SU-DHL-6 (cell line): ENCODE measurements around the gene ZDHHC11B.
"Not testable (repeated sequence)": the region's sequence is repeated elsewhere in the genome, so short reads cannot be mapped to it uniquely, and the experiment has no call there.

Experiments used
- H2AFZ ChIP-seq: fragments of 200-600 bp; sonication (generic); 2 replicates; pipeline ENCODE4 v1.6.1; 2014; ENCODE audit warnings: low read depth, mild to moderate bottlenecking, moderate library complexity, mixed read lengths, antibody characterized with exemption, low read length; ENCODE audit not compliant: severe bottlenecking
- H3F3A ChIP-seq: fragments of 200-600 bp; shearing (Covaris generic); 2 replicates; pipeline ENCODE4 v1.6.0; 2016; ENCODE audit warnings: antibody characterized with exemption, mild to moderate bottlenecking; ENCODE audit not compliant: insufficient read depth
- H3K27ac ChIP-seq: fragments of 200-600 bp; sonication (generic); 2 replicates; pipeline ENCODE4 v1.5.1; 2016; ENCODE audit warnings: low read depth, mild to moderate bottlenecking, low read length, moderate library complexity, mixed read lengths
- H3K27me3 ChIP-seq: fragments of 200-600 bp; sonication (generic), shearing (Covaris generic); 2 replicates; pipeline ENCODE4 v1.6.0; 2014; ENCODE audit warnings: mild to moderate bottlenecking, low read length
- H3K36me3 ChIP-seq: fragments of 200-600 bp; sonication (generic); 2 replicates; pipeline ENCODE4 v1.6.1; 2014; ENCODE audit warnings: mild to moderate bottlenecking, low read length, mixed read lengths
- H3K4me2 ChIP-seq: fragments of 300-600, 200-600 bp; shearing (Covaris generic), sonication (generic); 2 replicates; pipeline ENCODE4 v1.6.0; 2014; ENCODE audit warnings: low read length, low read depth, mild to moderate bottlenecking; ENCODE audit not compliant: poor library complexity, severe bottlenecking
- H3K4me3 ChIP-seq: fragments of 200-600 bp; sonication (generic); 2 replicates; pipeline ENCODE4 v1.5.1; 2014; ENCODE audit warnings: antibody characterized with exemption, low read length, mild to moderate bottlenecking, mixed read lengths; ENCODE audit not compliant: insufficient read depth, poor library complexity, severe bottlenecking
- H3K79me2 ChIP-seq: fragments of 200-600 bp; sonication (generic); 2 replicates; pipeline ENCODE4 v1.6.1; 2014; ENCODE audit warnings: mild to moderate bottlenecking, low read length, moderate library complexity; ENCODE audit not compliant: insufficient read depth
- H3K9ac ChIP-seq: fragments of 200-600 bp; sonication (generic); 2 replicates; pipeline ENCODE4 v1.7.0; 2014; ENCODE audit warnings: mild to moderate bottlenecking, low read length
- H3K9me2 ChIP-seq: fragments of 200-600 bp; sonication (generic); replicated peaks from 2 replicates; pipeline ENCODE4 v1.6.1; 2014; ENCODE audit warnings: low read length; ENCODE audit not compliant: insufficient read depth
- H3K9me3 ChIP-seq: fragments of 200-600 bp; sonication (generic); 2 replicates; pipeline ENCODE4 v1.6.1; 2014; ENCODE audit warnings: low read length, mixed read lengths; ENCODE audit not compliant: insufficient read depth
- H4K20me1 ChIP-seq: fragments of 200-600 bp; sonication (generic); 2 replicates; pipeline ENCODE4 v1.6.1; 2014; ENCODE audit warnings: low read depth, mild to moderate bottlenecking, antibody characterized with exemption, low read length, moderate library complexity, mixed read lengths
- CTCF ChIP-seq: fragments of 200-600 bp; sonication (generic); IDR thresholded peaks from one replicate; pipeline ENCODE4 v1.5.1; 2017; ENCODE audit warnings: antibody characterized with exemption, mild to moderate bottlenecking, low read length, moderate library complexity; ENCODE audit not compliant: insufficient read depth, poor library complexity, severe bottlenecking
- EZH2phosphoT487 ChIP-seq: fragments of 200-600 bp; sonication (generic), shearing (Covaris generic); conservative IDR thresholded peaks from 2 replicates; pipeline ENCODE4 v1.6.1; 2018; ENCODE audit warnings: mild to moderate bottlenecking, antibody characterized with exemption, low read length, moderate library complexity, mixed read lengths

Gene ZDHHC11B

GRCh38 chr5:757346-757930 lies 27.1 kb downstream of the ZDHHC11B start:
- H4K20me1 ChIP-seq: no peaks in the 10 kb centered on the region
- H3K36me3 ChIP-seq: no peaks in the 10 kb centered on the region
- no peaks in the 10 kb centered on the region for H3K79me2 ChIP-seq
- H3K4me3 ChIP-seq: no peak overlapping the region
- no peak overlapping the region for H3K27ac ChIP-seq
- TF ChIP-seq CTCF (no peak), EZH2phosphoT487 (no peak)
- no peaks in the 10 kb centered on the region for H3K27me3 ChIP-seq
- H3K9me2 ChIP-seq: no peaks in the 10 kb centered on the region
- no peak overlapping the region for H2AFZ ChIP-seq
- no peaks in the 10 kb centered on the region for H3K9me3 ChIP-seq
- H3K4me2 ChIP-seq: no peak overlapping the region
- no peaks in the 10 kb centered on the region for H3F3A ChIP-seq
- H3K9ac ChIP-seq: no peak overlapping the region

- Histone ChIP-seq H3K4me2 (no peak overlapping the region), H3K27me3 (no peaks in the 10 kb centered on the region), H3K79me2 (no peaks in the 10 kb centered on the region), H4K20me1 (no peaks in the 10 kb centered on the region), H3K9me2 (no peaks in the 10 kb centered on the region), H3K9me3 (no peaks in the 10 kb centered on the region), H3K36me3 (no peaks in the 10 kb centered on the region), H3K4me3 (no peak overlapping the region), H3K9ac (no peak overlapping the region), H3K27ac (no peak overlapping the region), H3F3A (no peaks in the 10 kb centered on the region), H2AFZ (no peak overlapping the region)
- TF ChIP-seq CTCF: no peak
- no peak for TF ChIP-seq EZH2phosphoT487
These were observed 27.6 kb downstream of the ZDHHC11B start for GRCh38 chr5:756865-757345.

DNA sequence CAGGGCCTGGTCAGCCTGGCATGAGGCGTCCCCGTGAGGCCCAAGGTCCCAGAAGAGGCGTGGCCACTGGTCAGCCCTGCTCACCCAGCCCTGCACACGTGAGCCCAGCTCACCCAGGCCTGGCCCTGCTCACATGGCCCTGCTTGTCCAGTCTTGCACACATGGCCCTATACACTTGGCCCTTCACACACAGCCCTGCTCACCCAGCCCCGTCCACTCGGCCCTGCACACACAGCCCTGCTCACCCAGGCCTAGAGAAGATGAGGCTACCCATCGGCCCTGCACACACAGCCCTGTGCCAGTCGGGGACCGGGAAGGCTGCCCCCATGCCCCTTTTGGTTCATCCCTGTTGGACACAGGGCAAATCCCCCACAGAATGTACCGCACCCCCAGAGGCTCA lies 28.4 kb downstream of the ZDHHC11B start:
- no peak for TF ChIP-seq EZH2phosphoT487
- H3K36me3 ChIP-seq: no peaks in the 10 kb centered on the region
- H2AFZ ChIP-seq: no peak overlapping the region
- H3K4me3 ChIP-seq: no peak overlapping the region
- no peak overlapping the region for H3K4me2 ChIP-seq
- H3K79me2 ChIP-seq: no peaks in the 10 kb centered on the region
- H3K9ac ChIP-seq: no peak overlapping the region
- H3F3A ChIP-seq: no peaks in the 10 kb centered on the region
- H3K27me3 ChIP-seq: no peaks in the 10 kb centered on the region
- no peaks in the 10 kb centered on the region for H4K20me1 ChIP-seq
- H3K27ac ChIP-seq: no peak overlapping the region
- H3K9me2 ChIP-seq: no peaks in the 10 kb centered on the region
- no peaks in the 10 kb centered on the region for H3K9me3 ChIP-seq

GRCh38 chr5:754143-754632 lies 30.3 kb downstream of the ZDHHC11B start:
- H2AFZ ChIP-seq, H3K4me3 ChIP-seq, H3K4me2 ChIP-seq, H3K36me3 ChIP-seq, H3K27ac ChIP-seq, H3K27me3 ChIP-seq, H3K9ac ChIP-seq, H3K9me2 ChIP-seq, H3K9me3 ChIP-seq, H3F3A ChIP-seq, H3K79me2 ChIP-seq, H4K20me1 ChIP-seq: not testable (repeated sequence)

- H2AFZ ChIP-seq, H3K27ac ChIP-seq, H3K9me3 ChIP-seq, H3K9ac ChIP-seq, H3K36me3 ChIP-seq, H4K20me1 ChIP-seq, H3K27me3 ChIP-seq, H3K79me2 ChIP-seq, H3F3A ChIP-seq, H3K4me2 ChIP-seq, H3K9me2 ChIP-seq, H3K4me3 ChIP-seq: not testable (repeated sequence)
These were observed 30.9 kb downstream of the ZDHHC11B start for GRCh38 chr5:753567-754142.

DNA sequence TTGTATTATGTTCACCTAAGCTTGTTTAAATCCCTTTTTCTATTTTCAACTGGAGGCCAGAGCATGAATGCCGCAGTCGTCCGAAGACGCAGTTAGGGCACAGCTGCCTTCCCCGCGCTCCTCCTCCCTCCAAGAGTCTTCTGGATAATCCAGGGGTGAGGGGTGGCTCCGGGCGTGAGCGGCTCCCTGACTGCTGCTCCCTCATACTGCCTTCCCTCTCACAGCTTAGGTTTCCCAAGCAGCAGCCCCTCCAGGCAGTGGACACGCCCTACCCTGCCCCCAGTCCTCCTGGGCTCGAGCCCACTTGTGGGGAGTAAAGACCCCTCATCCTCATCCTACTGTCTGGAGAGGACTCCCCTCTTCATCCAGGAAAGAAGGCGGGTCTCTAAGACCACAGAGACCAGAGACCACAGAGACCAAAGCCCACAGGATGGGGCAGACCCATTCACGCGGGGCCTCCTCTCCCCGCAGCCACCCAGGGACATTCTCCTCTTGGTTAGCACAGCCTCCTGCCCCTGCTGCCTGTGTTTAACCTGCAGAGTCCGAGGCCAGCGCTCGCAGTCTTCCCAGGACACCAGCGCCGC lies 31.9 kb downstream of the ZDHHC11B start:
- H3K36me3 ChIP-seq, H3K79me2 ChIP-seq, H3K27me3 ChIP-seq, H3K4me2 ChIP-seq, H3K9me3 ChIP-seq, H3K9ac ChIP-seq, H4K20me1 ChIP-seq, H3K4me3 ChIP-seq, H3K27ac ChIP-seq, H3K9me2 ChIP-seq, H3F3A ChIP-seq, H2AFZ ChIP-seq: not testable (repeated sequence)
